IPS DF 6.9 (cell line): ENCODE data around the gene WWOX.

Experiments
- DNase-seq: peaks from one replicate; pipeline ENCODE4 v3.0.0-alpha.2; 2013; ENCODE audit warnings: low read depth, low spot score
- H3K27ac ChIP-seq: one replicate; pipeline ENCODE4 v1.5.1; 2013; ENCODE audit warnings: low read length, control low read depth
- H3K27me3 ChIP-seq: 2 replicates; pipeline ENCODE4 v1.6.1; 2013; ENCODE audit warnings: mild to moderate bottlenecking, low read length; ENCODE audit not compliant: control insufficient read depth, insufficient read depth
- H3K36me3 ChIP-seq: 2 replicates; pipeline ENCODE4 v1.6.1; 2013; ENCODE audit warnings: low read length; ENCODE audit not compliant: control insufficient read depth, insufficient read depth
- H3K4me1 ChIP-seq: 2 replicates; pipeline ENCODE4 v1.6.1; 2013; ENCODE audit warnings: low read length; ENCODE audit not compliant: control insufficient read depth, insufficient read depth
- H3K4me3 ChIP-seq: 2 replicates; pipeline ENCODE4 v1.5.1; 2013; ENCODE audit warnings: mild to moderate bottlenecking, low read length
- H3K9me3 ChIP-seq: 2 replicates; pipeline ENCODE4 v1.6.1; 2013; ENCODE audit warnings: low read length, inconsistent platforms; ENCODE audit not compliant: control insufficient read depth, insufficient read depth
- whole genome bisulfite sequencing: extraction: QIAGEN DNeasy Blood & Tissue Kit; methylation state at CpG from one replicate; pipeline ENCODE4 v1.1.7; 2013; ENCODE audit warnings: mixed read lengths, missing lambda C conversion rate; ENCODE audit not compliant: insufficient read length, insufficient coverage; 5-methylcytosine and 5-hydroxymethylcytosine counted together

WWOX gene

GRCh38 chr16:78081341-78081740 lies 18.1 kb upstream of the WWOX start:
- H3K27me3 ChIP-seq, result peaks cover 15% of the 10 kb centered on the region; the same call in 1 of the 2 replicates
- H3K4me3 ChIP-seq, result no peak overlapping the region
- H3K36me3 ChIP-seq, result no peaks in the 10 kb centered on the region
- H3K27ac ChIP-seq, result no peak overlapping the region
- no CpG with 5 or more reads among the region's 4 CpGs for WGBS
- no peaks in the 10 kb centered on the region for H3K9me3 ChIP-seq
- no peak for DNase-seq
- no peaks in the 10 kb centered on the region for H3K4me1 ChIP-seq

GRCh38 chr16:78091419-78091818 lies 8.0 kb upstream of the WWOX start:
- Histone ChIP-seq H3K36me3 (no peaks in the 10 kb centered on the region), H3K4me1 (no peaks in the 10 kb centered on the region), H3K9me3 (no peaks in the 10 kb centered on the region), H3K27ac (no peak overlapping the region), H3K4me3 (no peak overlapping the region), H3K27me3 (peaks cover 2% of the 10 kb centered on the region; the same call in 1 of the 2 replicates)
- no CpG with 5 or more reads among the region's 1 CpG for WGBS
- no peak for DNase-seq

- no peak overlapping the region for H3K27ac ChIP-seq
- no peaks in the 10 kb centered on the region for H3K36me3 ChIP-seq
- no peaks in the 10 kb centered on the region for H3K4me1 ChIP-seq
- no peaks in the 10 kb centered on the region for H3K9me3 ChIP-seq
- WGBS, result no CpG with 5 or more reads among the region's 7 CpGs
- H3K27me3 ChIP-seq, result peaks cover 2% of the 10 kb centered on the region; the same call in 1 of the 2 replicates
- no peak overlapping the region for H3K4me3 ChIP-seq
- no peak for DNase-seq
Observed at GRCh38 chr16:78092758-78093157, 6.7 kb upstream of the WWOX start.

GRCh38 chr16:78094166-78094565 lies 5.3 kb upstream of the WWOX start:
- peaks cover 2% of the 10 kb centered on the region; the same call in 1 of the 2 replicates for H3K27me3 ChIP-seq
- WGBS, result no CpG with 5 or more reads among the region's 3 CpGs
- H3K4me3 ChIP-seq, result no peak overlapping the region
- no peaks in the 10 kb centered on the region for H3K4me1 ChIP-seq
- H3K36me3 ChIP-seq, result no peaks in the 10 kb centered on the region
- DNase-seq, result no peak
- no peaks in the 10 kb centered on the region for H3K9me3 ChIP-seq
- no peak overlapping the region for H3K27ac ChIP-seq

GRCh38 chr16:78094998-78095397 lies 4.5 kb upstream of the WWOX start:
- Histone ChIP-seq H3K27me3 (peaks cover 2% of the 10 kb centered on the region; the same call in 1 of the 2 replicates), H3K4me3 (no peak overlapping the region), H3K4me1 (no peaks in the 10 kb centered on the region), H3K9me3 (no peaks in the 10 kb centered on the region), H3K27ac (no peak overlapping the region), H3K36me3 (no peaks in the 10 kb centered on the region)
- WGBS, result no CpG with 5 or more reads among the region's 3 CpGs
- DNase-seq, result no peak

GRCh38 chr16:78096386-78096785 lies 3.1 kb upstream of the WWOX start:
- no peak overlapping the region for H3K4me3 ChIP-seq
- no peak overlapping the region for H3K27ac ChIP-seq
- no peak for DNase-seq

GRCh38 chr16:78097548-78097947 lies 1.9 kb upstream of the WWOX start:
- no peak for DNase-seq
- no CpG with 5 or more reads among the region's 4 CpGs for WGBS
- H3K4me1 ChIP-seq, result no peaks in the 10 kb centered on the region
- no peak overlapping the region for H3K27ac ChIP-seq
- H3K27me3 ChIP-seq, result no peaks in the 10 kb centered on the region
- no peaks in the 10 kb centered on the region for H3K36me3 ChIP-seq
- no peaks in the 10 kb centered on the region for H3K9me3 ChIP-seq
- H3K4me3 ChIP-seq, result no peak overlapping the region

More at GRCh38 chr16:78096386-78096785, 3.1 kb upstream of the WWOX start:
- Histone ChIP-seq H3K9me3 (no peaks in the 10 kb centered on the region), H3K36me3 (no peaks in the 10 kb centered on the region), H3K27me3 (peaks cover 2% of the 10 kb centered on the region; the same call in 1 of the 2 replicates), H3K4me1 (no peaks in the 10 kb centered on the region)
- WGBS, result no CpG with 5 or more reads among the region's 3 CpGs

GRCh38 chr16:78098087-78098486 lies 1.4 kb upstream of the WWOX start:
- no peak for DNase-seq
- Histone ChIP-seq H3K36me3 (no peaks in the 10 kb centered on the region), H3K4me3 (no peak overlapping the region), H3K27ac (no peak overlapping the region), H3K9me3 (no peaks in the 10 kb centered on the region), H3K27me3 (no peaks in the 10 kb centered on the region), H3K4me1 (no peaks in the 10 kb centered on the region)
- WGBS, result no CpG with 5 or more reads among the region's 4 CpGs

- H3K36me3 ChIP-seq, result no peaks in the 10 kb centered on the region
- H3K27me3 ChIP-seq, result no peaks in the 10 kb centered on the region
- H3K4me3 ChIP-seq, result no peak overlapping the region; the same call in 1 of the 2 replicates
- no peaks in the 10 kb centered on the region for H3K9me3 ChIP-seq
- no CpG with 5 or more reads among the region's 12 CpGs for WGBS
- H3K27ac ChIP-seq, result no peak overlapping the region
- no peaks in the 10 kb centered on the region for H3K4me1 ChIP-seq
- DNase-seq, result no peak
Observed at GRCh38 chr16:78098595-78099270, 721 bp upstream of the WWOX start.

GRCh38 chr16:78100112-78100467 lies 636 bp downstream of the WWOX start:
- no peaks in the 10 kb centered on the region for H3K27me3 ChIP-seq
- no CpG with 5 or more reads among the region's 12 CpGs for WGBS
- no peaks in the 10 kb centered on the region for H3K9me3 ChIP-seq
- H3K27ac ChIP-seq, result no peak overlapping the region
- no peaks in the 10 kb centered on the region for H3K4me1 ChIP-seq
- peak overlapping the region; percentile 76; the same call in 1 of the 2 replicates for H3K4me3 ChIP-seq
- H3K36me3 ChIP-seq, result no peaks in the 10 kb centered on the region
- DNase-seq, result no peak

- Histone ChIP-seq H3K4me3 (no peak overlapping the region), H3K27me3 (no peaks in the 10 kb centered on the region), H3K27ac (no peak overlapping the region), H3K36me3 (no peaks in the 10 kb centered on the region), H3K9me3 (no peaks in the 10 kb centered on the region), H3K4me1 (no peaks in the 10 kb centered on the region)
- no peak for DNase-seq
- no CpG with 5 or more reads among the region's 5 CpGs for WGBS
Observed at GRCh38 chr16:78102122-78102660, 2.7 kb downstream of the WWOX start.
